GM23248 (cell line): ENCODE data around the gene FOXN3. TPM values are rescaled to one million over a fixed set of nuclear protein-coding genes. Genes with fewer than 3 reads are reported as not detected.

Experiments
- DNase-seq: peaks from one replicate; pipeline ENCODE4 v3.0.0-alpha.2; 2015
- H2AFZ ChIP-seq: fragments of 200-600 bp; sonication (generic); 2 replicates; pipeline ENCODE4 v1.6.1; 2016; ENCODE audit warnings: antibody characterized with exemption
- H3F3A ChIP-seq: fragments of 200-600 bp; sonication (generic); 2 replicates; pipeline ENCODE4 v1.6.1; 2016; ENCODE audit warnings: mild to moderate bottlenecking, antibody characterized with exemption, mixed run types; ENCODE audit not compliant: insufficient read depth
- H3K27ac ChIP-seq: fragments of 200-600 bp; sonication (generic); 2 replicates; pipeline ENCODE4 v1.5.1; 2016; ENCODE audit warnings: mild to moderate bottlenecking
- H3K27me3 ChIP-seq: fragments of 200-600 bp; sonication (generic); replicated peaks from 2 replicates; pipeline ENCODE4 v1.6.1; 2016; ENCODE audit warnings: mild to moderate bottlenecking; ENCODE audit not compliant: insufficient read depth
- H3K36me3 ChIP-seq: fragments of 200-600 bp; sonication (generic); 2 replicates; pipeline ENCODE4 v1.6.1; 2016; ENCODE audit warnings: low read depth, mild to moderate bottlenecking
- H3K4me1 ChIP-seq: fragments of 200-600 bp; sonication (generic); 2 replicates; pipeline ENCODE4 v1.6.1; 2016; ENCODE audit warnings: mild to moderate bottlenecking; ENCODE audit not compliant: insufficient read depth
- H3K4me2 ChIP-seq: fragments of 200-600 bp; sonication (generic); one replicate; pipeline ENCODE4 v1.6.1; 2016; ENCODE audit warnings: mild to moderate bottlenecking; ENCODE audit not compliant: unreplicated experiment
- H3K4me3 ChIP-seq: fragments of 200-600 bp; sonication (generic); 2 replicates; pipeline ENCODE4 v1.5.1; 2016; ENCODE audit warnings: mild to moderate bottlenecking
- H3K79me2 ChIP-seq: fragments of 200-600 bp; sonication (generic); 2 replicates; pipeline ENCODE4 v1.6.1; 2016; ENCODE audit warnings: mild to moderate bottlenecking; ENCODE audit not compliant: insufficient read depth
- H3K9ac ChIP-seq: fragments of 200-600 bp; sonication (generic); 2 replicates; pipeline ENCODE4 v1.6.1; 2016; ENCODE audit warnings: mild to moderate bottlenecking
- H3K9me2 ChIP-seq: fragments of 200-600 bp; sonication (generic); 2 replicates; pipeline ENCODE4 v1.6.1; 2016; ENCODE audit warnings: mixed run types, mild to moderate bottlenecking, moderate library complexity; ENCODE audit not compliant: insufficient read depth
- H3K9me3 ChIP-seq: fragments of 200-600 bp; sonication (generic); one replicate; pipeline ENCODE4 v1.6.1; 2017; ENCODE audit warnings: low read depth
- H4K20me1 ChIP-seq: fragments of 200-600 bp; sonication (generic); 2 replicates; pipeline ENCODE4 v1.6.0; 2016; ENCODE audit not compliant: insufficient read depth
- EZH2 ChIP-seq: fragments of 200-600 bp; sonication (generic); IDR thresholded peaks from 2 replicates; pipeline ENCODE4 v1.6.1; 2018; ENCODE audit warnings: antibody characterized with exemption, mild to moderate bottlenecking; ENCODE audit not compliant: insufficient read depth, poor library complexity, severe bottlenecking
- EZH2phosphoT487 ChIP-seq: fragments of 200-600 bp; sonication (generic); IDR thresholded peaks from 2 replicates; pipeline ENCODE4 v1.6.1; 2018; ENCODE audit warnings: antibody characterized with exemption, moderate library complexity, mild to moderate bottlenecking, low read depth; ENCODE audit not compliant: insufficient read depth
- WGBS, 2 experiments: methylation state at CpG; one replicate each; pipeline ENCODE4 v1.1.6; 2015 to 2017; ENCODE audit warnings: low lambda C conversion rate in 2 of 2, low coverage in 1 of 2; ENCODE audit errors: missing lambda C conversion rate in 2 of 2; 5-methylcytosine and 5-hydroxymethylcytosine counted together
- in situ Hi-C: fragments of 300-500 bp; cut with MboI; formaldehyde crosslinking; loops from 2 replicates; pipeline ENCODE4 v1.15.0; 2020
- polyA plus RNA-seq: library from polyadenylated mRNA; unstranded; fragments of >200 nt; fragmentation: Nextera tagmentation; extraction: Ambion mirVana; gene quantifications from 2 replicates; pipeline ENCODE4 v1.2.1, GENCODE V29; 2016
- total RNA-seq: library from RNA; depleted of rRNA; stranded (reverse); fragments of >200 nt; shearing (Covaris generic); gene quantifications from 2 replicates; pipeline ENCODE4 v1.2.3, GENCODE V29; 2014

FOXN3 gene
- total and polyA plus RNA-seq, 2 experiments from 2014 or later: 18.6 to 19.0 TPM

DNA sequence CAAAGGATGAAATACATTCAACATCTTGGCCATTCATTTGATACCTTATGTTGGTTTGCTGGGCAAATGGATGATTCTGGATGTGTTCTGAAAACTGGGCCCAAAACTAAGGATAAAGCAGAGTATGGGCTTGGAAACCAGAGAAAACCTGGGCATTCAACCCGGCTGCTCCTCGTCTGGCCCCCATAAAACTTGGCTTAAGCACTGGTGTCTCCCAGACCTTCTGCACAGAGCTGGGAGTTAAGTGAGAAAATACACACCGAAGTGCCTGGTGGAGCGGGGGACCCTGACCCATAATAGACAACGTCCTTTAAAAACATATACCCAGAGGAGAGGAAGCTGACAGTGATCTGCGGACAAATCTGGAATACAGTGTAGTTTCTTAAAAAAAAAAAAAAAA is 112.5 kb downstream of the FOXN3 start:
- TF ChIP-seq EZH2phosphoT487 (no peak), EZH2 (no peak)
- H3K27me3 ChIP-seq: no peaks in the 10 kb centered on the region
- H4K20me1 ChIP-seq: no peaks in the 10 kb centered on the region
- H2AFZ ChIP-seq: peak overlapping the region; percentile 82
- in situ Hi-C loops: no loop called here
- WGBS, 2 experiments: 25% methylated on average over 6 of the region's 6 CpGs
- H3K9me3 ChIP-seq: no peaks in the 10 kb centered on the region
- peak; percentile 32 for DNase-seq
- peak overlapping the region; percentile 87 for H3K27ac ChIP-seq
- H3K9me2 ChIP-seq: no peaks in the 10 kb centered on the region
- peak overlapping the region; percentile 63 for H3K4me3 ChIP-seq
- H3K79me2 ChIP-seq: 0 out of 2 replicates have a peak, but pooled peaks cover 7% of the 10 kb centered on the region
- peak overlapping the region; percentile 90 for H3K4me2 ChIP-seq
- peak overlapping the region; percentile 79 for H3K9ac ChIP-seq
- peaks cover 41% of the 10 kb centered on the region for H3K4me1 ChIP-seq
- no peaks in the 10 kb centered on the region for H3K36me3 ChIP-seq
- peaks cover 35% of the 10 kb centered on the region for H3F3A ChIP-seq

GRCh38 chr14:89303456-89304435 is 113.3 kb downstream of the FOXN3 start:
- no peaks in the 10 kb centered on the region for H3K9me2 ChIP-seq
- in situ Hi-C loops: no loop called here
- WGBS, 2 experiments: 3 to 4% methylated on average over 14 of the region's 14 CpGs
- H3K9me3 ChIP-seq: no peaks in the 10 kb centered on the region
- H3K9ac ChIP-seq: peak overlapping the region; percentile 79
- 0 out of 2 replicates have a peak, but pooled peaks cover 7% of the 10 kb centered on the region for H3K79me2 ChIP-seq
- no peaks in the 10 kb centered on the region for H4K20me1 ChIP-seq
- H3K27ac ChIP-seq: peak overlapping the region; percentile 87
- DNase-seq: peak; percentile 84
- no peak for TF ChIP-seq EZH2phosphoT487
- TF ChIP-seq EZH2: no peak
- H3K36me3 ChIP-seq: no peaks in the 10 kb centered on the region
- H3K4me3 ChIP-seq: peak overlapping the region; percentile 63
- no peaks in the 10 kb centered on the region for H3K27me3 ChIP-seq
- peaks cover 35% of the 10 kb centered on the region for H3F3A ChIP-seq
- H2AFZ ChIP-seq: peak overlapping the region; percentile 82
- H3K4me2 ChIP-seq: peak overlapping the region; percentile 90
- H3K4me1 ChIP-seq: peaks cover 39% of the 10 kb centered on the region

DNA sequence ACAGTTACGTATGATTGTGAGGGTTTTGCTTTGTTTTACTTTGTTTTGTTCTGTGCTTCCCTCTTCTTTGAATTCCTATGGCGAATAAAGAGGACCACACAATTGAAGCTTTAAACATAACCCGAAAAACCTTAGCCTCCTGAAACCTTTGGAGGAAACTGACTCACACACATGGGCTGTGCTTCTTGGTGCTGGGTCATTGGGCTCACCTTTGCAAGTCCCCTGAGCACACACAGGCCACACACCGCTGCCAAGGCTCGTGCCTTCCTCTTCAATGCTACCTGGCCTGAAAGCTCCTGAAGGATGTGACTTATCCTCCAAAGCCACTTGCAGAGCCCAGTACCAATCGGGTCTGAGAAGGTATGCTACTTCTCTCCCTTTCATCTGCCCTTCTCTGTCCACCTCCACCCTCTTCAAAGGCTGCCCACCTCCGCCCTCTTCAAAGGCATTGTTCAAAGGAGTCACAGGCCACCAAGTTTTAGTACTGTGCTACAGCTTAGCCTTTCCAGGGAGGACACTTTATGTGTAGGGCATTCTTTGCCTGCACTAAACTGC is 114.6 kb downstream of the FOXN3 start:
- TF ChIP-seq EZH2phosphoT487 (no peak), EZH2 (no peak)
- H3K9ac ChIP-seq: no peak overlapping the region
- peaks cover 35% of the 10 kb centered on the region for H3F3A ChIP-seq
- no peak overlapping the region for H3K4me3 ChIP-seq
- no peaks in the 10 kb centered on the region for H3K27me3 ChIP-seq
- H3K36me3 ChIP-seq: no peaks in the 10 kb centered on the region
- no peaks in the 10 kb centered on the region for H4K20me1 ChIP-seq
- H3K9me2 ChIP-seq: no peaks in the 10 kb centered on the region
- WGBS, 2 experiments: 89 to 92% methylated on average over 7 of the region's 7 CpGs
- no peak overlapping the region for H3K27ac ChIP-seq
- no peaks in the 10 kb centered on the region for H3K9me3 ChIP-seq
- no peak for DNase-seq
- no peak overlapping the region for H3K4me2 ChIP-seq
- no peak overlapping the region for H2AFZ ChIP-seq
- peaks cover 33% of the 10 kb centered on the region for H3K4me1 ChIP-seq
- in situ Hi-C loops: no loop called here
- H3K79me2 ChIP-seq: 0 out of 2 replicates have a peak, but pooled peaks cover 3% of the 10 kb centered on the region

- WGBS, 2 experiments: 90% methylated on average over 4 of the region's 4 CpGs
- no peaks in the 10 kb centered on the region for H3K9me3 ChIP-seq
- no peaks in the 10 kb centered on the region for H3K36me3 ChIP-seq
These were observed 117.4 kb downstream of the FOXN3 start for GRCh38 chr14:89299587-89299986.

More at GRCh38 chr14:89299587-89299986, 117.4 kb downstream of the FOXN3 start:
- Histone ChIP-seq H3K4me1 (peaks cover 18% of the 10 kb centered on the region), H4K20me1 (no peaks in the 10 kb centered on the region), H3K27me3 (no peaks in the 10 kb centered on the region), H3K4me2 (no peak overlapping the region), H3K4me3 (no peak overlapping the region), H3K9ac (no peak overlapping the region), H2AFZ (no peak overlapping the region), H3K27ac (no peak overlapping the region), H3K9me2 (no peaks in the 10 kb centered on the region), H3F3A (peaks cover 20% of the 10 kb centered on the region), H3K79me2 (no peaks in the 10 kb centered on the region)
- TF ChIP-seq EZH2: no peak
- TF ChIP-seq EZH2phosphoT487: no peak
- in situ Hi-C loops: no loop called here
- DNase-seq: no peak
